ENCODE results near the gene AGBL4.
A peak's percentile ranks its signal among the peaks of the same experiment; 100 is the strongest.

The AGBL4 gene

GRCh38 chr1:48674641-48675040, 1349.1 kb downstream of the AGBL4 start:
- peak; percentile 17 for DNase-seq (ENCODE audit: extremely low read depth, low read depth)
- H3K4me3 ChIP-seq (replicated peaks; ENCODE audit: low read depth, low read length), result no peak overlapping the region
- TF ChIP-seq CTCF (IDR thresholded peaks at IDR 0.05; ENCODE audit: low read depth, low read length, missing control alignments), result no peak

DNA sequence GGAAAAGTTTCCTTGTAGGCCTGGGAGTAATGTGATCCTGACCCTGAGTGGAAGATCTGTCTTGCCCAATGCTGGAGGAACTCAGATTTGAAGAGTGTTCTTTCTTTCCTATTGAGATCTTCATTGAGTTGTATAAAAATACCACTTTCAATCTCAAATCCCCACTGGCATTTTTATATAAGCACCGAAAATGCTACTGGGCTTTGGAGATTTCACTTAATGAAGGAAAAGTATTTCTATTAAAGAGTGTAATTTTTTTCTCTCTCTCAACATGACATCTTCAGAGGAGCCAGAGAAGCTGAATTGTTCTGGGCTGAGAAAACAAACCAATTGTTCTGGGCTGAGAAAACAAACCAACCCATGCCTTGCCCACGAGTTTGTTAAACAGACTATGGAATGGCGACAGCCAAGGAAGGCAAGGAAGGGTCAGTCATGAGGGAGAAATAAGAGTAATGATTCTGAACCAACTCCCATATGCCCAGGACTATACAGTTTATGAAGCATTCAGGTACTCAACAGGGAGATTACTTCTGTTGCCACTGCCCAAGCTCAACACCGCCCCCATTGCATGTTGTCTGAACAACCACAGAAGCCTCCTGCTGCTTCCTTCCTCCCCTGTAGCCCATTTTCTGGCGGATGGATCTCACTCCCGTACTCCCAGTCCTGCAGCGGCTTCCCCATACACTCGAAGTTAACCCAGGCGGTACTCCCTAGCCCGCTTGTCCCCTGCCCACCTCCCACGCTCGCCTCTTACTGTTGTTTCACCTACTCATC, 1350.2 kb downstream of the AGBL4 start:
- no peak overlapping the region for H3K4me3 ChIP-seq (replicated peaks; ENCODE audit: low read depth, low read length)
- DNase-seq (ENCODE audit: extremely low read depth, low read depth), result no peak
- no peak for TF ChIP-seq CTCF (IDR thresholded peaks at IDR 0.05; ENCODE audit: low read depth, low read length, missing control alignments)

GRCh38 chr1:48671578-48671977, 1352.2 kb downstream of the AGBL4 start:
- TF ChIP-seq CTCF (IDR thresholded peaks at IDR 0.05; ENCODE audit: low read depth, low read length, missing control alignments), result no peak
- DNase-seq (ENCODE audit: extremely low read depth, low read depth), result no peak
- no peak overlapping the region for H3K4me3 ChIP-seq (replicated peaks; ENCODE audit: low read depth, low read length)

DNA sequence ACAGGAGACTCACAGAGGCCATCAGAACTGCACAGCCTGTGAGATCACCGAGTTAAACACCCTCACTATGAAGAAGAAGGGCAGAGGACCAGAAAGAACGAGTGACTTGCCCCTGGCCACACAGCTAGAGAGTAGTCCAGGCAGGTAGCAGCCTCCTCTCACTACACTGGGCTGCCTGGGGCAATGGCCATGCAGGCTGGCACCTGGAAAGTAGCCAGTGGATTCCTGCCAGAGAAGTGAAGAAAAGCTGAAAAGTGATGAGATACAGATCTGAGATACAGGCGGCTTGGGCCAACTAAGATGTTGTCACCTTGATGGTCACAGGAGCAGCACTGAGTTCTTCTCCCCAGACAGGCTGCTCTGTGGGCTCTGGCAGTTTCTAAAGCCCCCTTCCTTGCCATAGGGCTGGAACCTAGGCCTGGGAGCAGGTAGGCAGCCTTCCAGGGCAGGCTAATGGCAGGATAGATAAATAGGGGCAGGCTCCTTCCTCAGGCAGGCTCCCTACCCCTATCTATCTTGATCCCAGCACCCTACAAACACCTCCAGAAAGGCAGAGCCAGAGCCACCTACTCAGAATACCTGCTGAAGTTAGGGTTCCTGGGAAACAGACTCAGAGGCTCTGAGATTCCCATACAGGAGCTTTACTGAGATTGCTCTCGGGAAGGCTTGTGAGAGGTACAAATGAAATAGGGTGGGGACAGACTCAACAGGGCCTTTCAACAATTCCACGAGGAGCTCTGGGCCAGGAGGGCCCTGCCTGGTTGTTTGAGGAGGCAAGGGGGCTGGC, 1353.3 kb downstream of the AGBL4 start:
- no peak for DNase-seq (ENCODE audit: extremely low read depth, low read depth)
- no peak for TF ChIP-seq CTCF (IDR thresholded peaks at IDR 0.05; ENCODE audit: low read depth, low read length, missing control alignments)
- no peak overlapping the region for H3K4me3 ChIP-seq (replicated peaks; ENCODE audit: low read depth, low read length)

DNA sequence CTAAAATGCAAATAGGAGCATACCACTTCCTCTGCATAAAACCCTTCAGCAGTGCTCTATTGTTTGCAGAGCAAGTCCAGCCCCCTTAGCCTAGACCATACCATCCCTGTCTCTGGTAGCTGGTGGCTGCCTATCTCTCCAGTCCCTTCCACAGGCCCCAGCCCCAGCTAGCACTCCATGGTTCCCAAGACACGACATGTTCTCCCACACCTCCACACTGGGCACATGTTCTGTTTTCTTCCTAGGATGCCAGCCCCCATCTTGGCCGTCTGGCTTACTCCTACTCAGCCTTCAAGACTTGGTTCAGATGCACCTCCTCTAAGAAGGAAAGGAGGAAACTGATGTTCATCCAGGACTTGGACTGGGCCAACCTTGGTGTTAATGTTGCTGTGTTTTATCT, 1355.4 kb downstream of the AGBL4 start:
- no peak for DNase-seq (ENCODE audit: extremely low read depth, low read depth)
- no peak for TF ChIP-seq CTCF (IDR thresholded peaks at IDR 0.05; ENCODE audit: low read depth, low read length, missing control alignments)
- no peak overlapping the region for H3K4me3 ChIP-seq (replicated peaks; ENCODE audit: low read depth, low read length)

GRCh38 chr1:48667782-48668181, 1356.0 kb downstream of the AGBL4 start:
- no peak for DNase-seq (ENCODE audit: extremely low read depth, low read depth)
- no peak overlapping the region for H3K4me3 ChIP-seq (replicated peaks; ENCODE audit: low read depth, low read length)
- no peak for TF ChIP-seq CTCF (IDR thresholded peaks at IDR 0.05; ENCODE audit: low read depth, low read length, missing control alignments)
